ENCODE measurements around the gene RBMY1B.
"Not testable (repeated sequence)": the region's sequence is repeated elsewhere in the genome, so short reads cannot be mapped to it uniquely, and the experiment has no call there.

Gene RBMY1B

DNA sequence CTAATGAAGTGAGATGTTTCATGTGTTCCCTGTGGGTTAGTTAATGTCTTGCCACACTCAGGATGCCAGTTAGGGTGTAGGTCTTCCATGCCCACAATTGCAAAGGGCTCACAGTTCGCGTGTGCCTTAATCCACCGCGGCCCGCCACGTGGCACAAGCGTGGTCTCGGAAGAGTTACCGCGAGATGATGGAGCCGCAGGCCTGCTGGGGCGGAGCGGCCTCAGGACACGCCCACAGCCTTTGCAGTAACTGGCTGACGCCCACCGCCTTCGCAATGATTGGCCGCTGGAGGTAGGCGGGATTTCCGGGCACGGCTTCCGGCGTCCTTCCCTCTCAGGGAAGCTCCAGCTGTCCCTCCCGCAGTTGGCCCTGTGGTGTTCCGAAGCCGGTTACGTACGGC lies at the start of gene RBMY1B:
TSS of gene RBMY1B (plus strand) at position 301 of the 400 bp plus-strand sequence. CDS start 2,013 bp downstream, outside the sequence.
- not testable (repeated sequence) for DNase-seq (ENCODE audit: low read depth, low spot score)

DNA sequence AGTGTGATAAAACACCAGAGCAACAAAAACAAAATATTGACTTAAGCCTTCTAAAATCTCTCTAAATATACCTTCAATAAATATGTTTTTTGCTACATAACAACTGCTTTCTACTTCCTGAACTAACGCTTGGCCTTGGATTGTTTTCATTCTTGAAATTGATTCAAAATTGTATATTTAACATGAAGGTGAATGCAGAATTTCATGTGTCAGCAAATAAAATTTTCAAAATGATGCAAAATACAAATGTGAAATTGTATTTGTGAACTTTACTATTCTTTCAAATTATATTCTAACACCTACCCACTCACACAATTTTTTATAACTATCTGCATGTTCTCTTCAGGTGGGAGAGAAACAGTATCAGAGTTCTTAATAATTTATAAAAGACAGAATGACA lies 48.2 kb upstream of the RBMY1B start:
- DNase-seq (ENCODE audit: low read depth, low spot score), result not testable (repeated sequence)

DNA sequence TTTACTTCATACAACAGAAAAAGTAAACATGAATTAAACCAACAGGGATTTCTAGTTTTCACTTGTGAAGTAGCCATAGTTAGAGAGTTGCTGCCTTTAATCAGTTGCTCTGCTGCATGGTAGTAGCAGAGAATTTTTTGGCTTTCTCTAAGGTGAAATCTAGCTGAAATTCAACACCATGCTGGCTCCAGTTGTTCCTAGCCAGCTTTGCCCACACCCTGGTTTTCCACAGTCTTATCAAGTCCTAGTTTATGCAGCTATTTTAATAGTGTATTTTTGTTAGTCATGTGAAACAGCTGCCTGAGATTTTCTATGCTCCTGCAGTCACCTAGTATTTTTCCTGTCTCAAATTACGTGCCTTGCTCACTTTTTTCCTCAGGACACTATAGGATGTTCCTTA lies 28.2 kb upstream of the RBMY1B start:
- no peak for DNase-seq (ENCODE audit: low read depth, low spot score)

DNA sequence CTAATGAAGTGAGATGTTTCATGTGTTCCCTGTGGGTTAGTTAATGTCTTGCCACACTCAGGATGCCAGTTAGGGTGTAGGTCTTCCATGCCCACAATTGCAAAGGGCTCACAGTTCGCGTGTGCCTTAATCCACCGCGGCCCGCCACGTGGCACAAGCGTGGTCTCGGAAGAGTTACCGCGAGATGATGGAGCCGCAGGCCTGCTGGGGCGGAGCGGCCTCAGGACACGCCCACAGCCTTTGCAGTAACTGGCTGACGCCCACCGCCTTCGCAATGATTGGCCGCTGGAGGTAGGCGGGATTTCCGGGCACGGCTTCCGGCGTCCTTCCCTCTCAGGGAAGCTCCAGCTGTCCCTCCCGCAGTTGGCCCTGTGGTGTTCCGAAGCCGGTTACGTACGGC lies 23.4 kb downstream of the RBMY1B start, which contains the start of gene RBMY1A1:
TSS of gene RBMY1A1 (plus strand) at position 301 of the 400 bp plus-strand sequence. CDS start 2,013 bp downstream, outside the sequence.
- DNase-seq (ENCODE audit: low read depth, low spot score), result not testable (repeated sequence)

DNA sequence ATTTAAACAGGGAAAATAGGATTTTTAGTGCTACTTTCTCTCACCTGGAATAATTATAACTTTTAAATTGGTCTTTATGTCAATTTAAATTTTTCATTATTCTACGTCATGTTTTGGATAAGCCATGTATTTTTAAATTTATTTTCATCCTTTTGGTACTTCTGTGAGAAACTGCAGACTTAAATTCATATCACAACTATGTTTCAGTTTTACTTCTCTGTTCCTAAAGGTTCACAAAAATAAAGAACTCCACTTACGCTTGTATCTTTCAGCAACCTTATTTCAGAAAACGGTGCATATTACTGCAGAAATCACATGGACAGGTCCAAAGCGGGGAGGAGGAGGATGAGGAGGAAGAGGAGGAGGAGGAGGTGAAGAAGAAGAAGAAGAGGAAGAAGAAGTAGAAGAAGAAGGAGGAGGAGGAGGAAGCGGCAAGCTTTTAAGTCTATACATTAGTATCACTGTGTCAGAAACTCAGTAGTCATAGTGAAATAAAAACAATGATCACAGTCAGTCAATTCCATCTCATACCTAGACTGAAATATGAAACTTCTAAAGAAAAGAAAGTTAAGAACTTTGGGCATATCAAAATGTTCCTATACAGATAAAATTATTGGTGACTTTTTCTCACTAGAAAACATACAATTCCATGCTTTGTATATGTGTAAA lies 48.3 kb downstream of the RBMY1B start:
- not testable (repeated sequence) for DNase-seq (ENCODE audit: low read depth, low spot score)

All from activated CD4-positive, CD25-positive, alpha-beta regulatory T cell treated with anti-CD3 and anti-CD28 coated beads, Interleukin-2, amount 50 U/mL, for 16 hours (primary cell).